K562 (cell line): ENCODE data around the gene CSKMT. TPM values are rescaled to one million over a fixed set of nuclear protein-coding genes. Genes with fewer than 3 reads are reported as not detected.

Source experiments
- CEBPB ChIP-seq: fragments of 450-650 bp; IDR thresholded peaks from 2 replicates; pipeline ENCODE4 v1.6.1; 2016; ENCODE audit warnings: missing genetic modification characterization, missing compliant biosample characterization
- CREB1 ChIP-seq, 2 experiments: sonication (generic) in 1 of 2; formaldehyde crosslinking in 1 of 2; IDR thresholded peaks; 2 replicates each; pipeline versions ENCODE4 v1.6.1 to v1.8.0; 2012 to 2022; ENCODE audit warnings: inconsistent platforms in 1 of 2, mild to moderate bottlenecking in 1 of 2, missing genetic modification reagents in 1 of 2, moderate library complexity in 1 of 2
- ELF1 ChIP-seq: fragments of 200-800 bp; sonication (Bioruptor generic); IDR thresholded peaks from 2 replicates; pipeline ENCODE4 v1.6.1; 2016; ENCODE audit warnings: missing genetic modification characterization, missing compliant biosample characterization
- HDAC3 ChIP-seq: fragments of 450-650 bp; IDR thresholded peaks from 2 replicates; pipeline ENCODE4 v1.6.1; 2018; ENCODE audit warnings: borderline replicate concordance, mild to moderate bottlenecking, moderate library complexity; ENCODE audit not compliant: partially characterized antibody
- NCOR1 ChIP-seq: fragments of 450-650 bp; IDR thresholded peaks from 2 replicates; pipeline ENCODE4 v1.6.1; 2016; ENCODE audit warnings: mild to moderate bottlenecking, moderate library complexity
- RCOR1 ChIP-seq, 2 experiments: IDR thresholded peaks; 2 replicates each; pipeline ENCODE4 v1.6.1; 2012; ENCODE audit warnings: low read depth in 2 of 2, low read length in 2 of 2, borderline replicate concordance in 1 of 2, improper control_type of control experiment in 1 of 2
- RERE ChIP-seq: sonication (generic); formaldehyde crosslinking; IDR thresholded peaks from 2 replicates; pipeline ENCODE4 v1.8.0; 2023; ENCODE audit warnings: missing genetic modification reagents, mild to moderate bottlenecking, borderline replicate concordance
- RFX7 ChIP-seq: fragments of 250-450 bp; sonication (Bioruptor Pico); IDR thresholded peaks from 2 replicates; pipeline ENCODE4 v1.5.1; 2021; ENCODE audit warnings: mild to moderate bottlenecking
- RREB1 ChIP-seq: fragments of 250-450 bp; sonication (Bioruptor Pico); IDR thresholded peaks from 2 replicates; pipeline ENCODE4 v1.4.0; 2020
- RUNX1 ChIP-seq: sonication (generic); IDR thresholded peaks from 2 replicates; pipeline ENCODE4 v1.6.1; 2016; ENCODE audit warnings: antibody characterized with exemption, low read depth
- TAF7 ChIP-seq: fragments of 450-650 bp; IDR thresholded peaks from 2 replicates; pipeline ENCODE4 v1.6.1; 2016; ENCODE audit warnings: missing genetic modification characterization, missing compliant biosample characterization
- TEAD4 ChIP-seq, 2 experiments: sonication (generic) in 1 of 2; formaldehyde crosslinking in 1 of 2; IDR thresholded peaks; 2 replicates each; pipeline versions ENCODE4 v1.6.1 to v1.8.0; 2012 to 2022; ENCODE audit warnings: borderline replicate concordance in 1 of 2, inconsistent platforms in 1 of 2, low read length in 1 of 2, mild to moderate bottlenecking in 1 of 2, missing genetic modification reagents in 1 of 2
- ZBTB26 ChIP-seq: fragments of 450-650 bp; formaldehyde crosslinking; IDR thresholded peaks from 2 replicates; pipeline ENCODE4 v1.4.0; 2022; ENCODE audit warnings: missing genetic modification characterization
- ZNF197 ChIP-seq: fragments of 200-800 bp; sonication (Bioruptor generic); IDR thresholded peaks from 2 replicates; pipeline ENCODE4 v1.6.1; 2016; ENCODE audit warnings: low read depth, missing genetic modification characterization, missing compliant biosample characterization
- polyA plus RNA-seq, 8 experiments: library from polyadenylated mRNA; depleted of rRNA in 4 of 8; stranded (reverse) in 5 of 8; unstranded in 3 of 8; fragments of >200 nt; fragmentation: Nextera tagmentation in 2 of 8; fragmentation: Illumina TruSeq in 1 of 8; extraction: Ambion mirVana in 2 of 8; extraction: Trizol in 1 of 8; gene quantifications; 2 replicates each; pipeline versions ENCODE4 v1.2.1 to v1.2.3, GENCODE V29; 2011 to 2014; ENCODE audit warnings: inconsistent platforms in 1 of 8, missing spikeins in 1 of 8
- total RNA-seq, 7 experiments: library from RNA; depleted of rRNA in 6 of 7; stranded (reverse); fragments of >200 nt in 6 of 7; fragmentation: Illumina TruSeq in 2 of 7; extraction: Trizol in 2 of 7; gene quantifications; 2 replicates each; pipeline versions ENCODE4 v1.2.1 to v1.2.3, GENCODE V29; 2011 to 2021; ENCODE audit warnings: low replicate concordance in 1 of 7

Gene CSKMT
- total and polyA plus RNA-seq, 9 of the 15 experiments (the other 6 are each of a cell fraction or from before 2014, with no cell fraction given), result 10.3 to 108 (median 27.2) TPM

GRCh38 chr11:62707277-62707861, 42.3 kb downstream of the CSKMT start, which contains the start of the genes BSCL2 and GNG3 (continued):
- TF ChIP-seq RERE (no peak), CREB1 (IDR thresholded peaks at IDR 0.05) (peak; percentile 18; the same call in 1 of the 2 replicates), CREB1 (CRISPR knock-in tag; IDR thresholded peaks at IDR 0.05) (no peak), RCOR1 (IDR thresholded peaks at IDR 0.05; ENCODE audit: borderline replicate concordance in 1 of 2, low read depth in 2 of 2, low read length in 2 of 2) (peak in 1 of 2 experiments; percentile 71; a peak in 1 of 4 replicates), RFX7 (no peak), HDAC3 (no peak), ZBTB26 (CRISPR knock-in tag) (no peak), RUNX1 (no peak), CEBPB (no peak), ZNF197 (CRISPR knock-in tag) (no peak), TAF7 (tag) (no peak), RREB1 (CRISPR knock-in tag) (no peak), TEAD4 (IDR thresholded peaks at IDR 0.05; ENCODE audit: low read length) (no peak), TEAD4 (CRISPR knock-in tag; IDR thresholded peaks at IDR 0.05; ENCODE audit: borderline replicate concordance) (no peak), ELF1 (tag) (no peak), NCOR1 (no peak)
